ENCODE data around the gene HSFX2.
"Not testable (repeated sequence)": the region's sequence is repeated elsewhere in the genome, so short reads cannot be mapped to it uniquely, and the experiment has no call there.

GRCh38 chrX:149551245-149551938, 43.7 kb downstream of the HSFX2 start:
- not testable (repeated sequence) for TF ChIP-seq POLR2AphosphoS5, CTCF (IDR thresholded peaks at IDR 0.05)

Measured in esophagus muscularis mucosa (tissue), 3 donors.